Right lobe of liver (tissue), 4 donors: ENCODE measurements around the gene KCNQ4.

Experiments used
- POLR2A ChIP-seq: fragments of 450-650 bp; IDR thresholded peaks from one replicate; pipeline ENCODE4 v1.6.1; 2017; ENCODE audit warnings: antibody characterized with exemption, mild to moderate bottlenecking
- TF ChIP-seq, protein P1 (sequence below), 4 donors: fragments of 200-600 bp in 3 of 4; fragments of 450-650 bp in 1 of 4; IDR thresholded peaks; one replicate each; pipeline versions ENCODE4 v1.5.1 to v1.8.0; 2016 to 2022; ENCODE audit warnings: antibody characterized with exemption in 4 of 4, mild to moderate bottlenecking in 2 of 4
- donor health status: DM: no; HTN: no; CAD: no.
- donor health status: DM: no; HTN: no; CAD: no.
- donor health status: DM: no; HTN: yes; CAD: no.

DNA sequence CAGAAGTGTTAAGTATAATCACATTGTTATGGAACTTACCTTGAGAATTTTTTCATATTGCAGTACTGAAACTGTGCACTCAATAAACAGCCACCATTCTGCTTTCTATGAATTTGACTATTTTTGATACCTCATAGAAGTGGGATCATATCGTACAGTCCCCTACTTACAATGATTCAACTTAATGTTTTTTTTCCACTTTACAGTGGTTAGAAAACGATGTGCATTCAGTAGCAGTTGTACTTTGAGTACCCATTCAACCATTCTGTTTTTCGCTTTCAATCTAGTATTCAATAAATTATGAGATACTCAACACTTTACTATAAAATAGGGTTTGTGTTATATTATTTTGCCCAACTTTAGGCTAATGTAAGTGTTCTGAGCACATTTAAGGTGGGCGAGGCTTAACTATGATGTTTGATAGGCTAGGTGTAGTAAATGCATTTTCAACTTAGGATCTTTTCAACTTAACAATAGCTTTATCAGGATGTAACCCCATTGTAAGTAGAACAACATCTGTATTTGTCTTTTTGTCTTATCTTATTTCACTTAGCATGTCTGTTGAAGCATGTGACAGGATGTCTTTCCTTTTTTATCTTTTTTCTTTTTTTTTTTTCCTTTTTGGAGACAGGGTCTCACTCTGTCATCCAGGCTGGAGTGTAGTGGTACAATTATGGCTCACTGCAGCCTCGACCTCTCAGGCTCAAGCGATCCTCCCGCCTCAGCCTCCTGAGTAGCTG lies 42.4 kb upstream of the KCNQ4 start:
- TF ChIP-seq, protein P1, sequence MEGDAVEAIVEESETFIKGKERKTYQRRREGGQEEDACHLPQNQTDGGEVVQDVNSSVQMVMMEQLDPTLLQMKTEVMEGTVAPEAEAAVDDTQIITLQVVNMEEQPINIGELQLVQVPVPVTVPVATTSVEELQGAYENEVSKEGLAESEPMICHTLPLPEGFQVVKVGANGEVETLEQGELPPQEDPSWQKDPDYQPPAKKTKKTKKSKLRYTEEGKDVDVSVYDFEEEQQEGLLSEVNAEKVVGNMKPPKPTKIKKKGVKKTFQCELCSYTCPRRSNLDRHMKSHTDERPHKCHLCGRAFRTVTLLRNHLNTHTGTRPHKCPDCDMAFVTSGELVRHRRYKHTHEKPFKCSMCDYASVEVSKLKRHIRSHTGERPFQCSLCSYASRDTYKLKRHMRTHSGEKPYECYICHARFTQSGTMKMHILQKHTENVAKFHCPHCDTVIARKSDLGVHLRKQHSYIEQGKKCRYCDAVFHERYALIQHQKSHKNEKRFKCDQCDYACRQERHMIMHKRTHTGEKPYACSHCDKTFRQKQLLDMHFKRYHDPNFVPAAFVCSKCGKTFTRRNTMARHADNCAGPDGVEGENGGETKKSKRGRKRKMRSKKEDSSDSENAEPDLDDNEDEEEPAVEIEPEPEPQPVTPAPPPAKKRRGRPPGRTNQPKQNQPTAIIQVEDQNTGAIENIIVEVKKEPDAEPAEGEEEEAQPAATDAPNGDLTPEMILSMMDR (IDR thresholded peaks at IDR 0.05): no peak
- no peak for TF ChIP-seq POLR2A
